Stomach (tissue), 9 donors: Measurements from ENCODE around the gene UBXN4. TPM values are rescaled to one million over a fixed set of nuclear protein-coding genes. Genes with fewer than 3 reads are reported as not detected.

Source experiments
- DNase-seq, 2 donors: peaks; one replicate each; pipeline versions ENCODE4 v3.0.0 to v3.0.0-alpha.2; 2013 to 2019
- H3K27ac ChIP-seq, 5 donors: fragments of 200-600 bp in 4 of 5; sonication (generic) in 4 of 5; one replicate each; pipeline ENCODE4 v1.5.1; 2013 to 2019; ENCODE audit warnings: mild to moderate bottlenecking in 1 of 5, moderate library complexity in 1 of 5
- H3K27me3 ChIP-seq, 3 donors: fragments of 200-600 bp; sonication (generic); one replicate each; pipeline ENCODE4 v1.5.1; 2017 to 2019; ENCODE audit warnings: mixed run types in 1 of 3
- H3K36me3 ChIP-seq, 4 donors: fragments of 200-600 bp; sonication (generic); 1 replicate in 3 of 4; 2 replicates in 1 of 4; pipeline ENCODE4 v1.5.1; 2016 to 2019
- H3K4me1 ChIP-seq, 4 donors: fragments of 200-600 bp; sonication (generic); one replicate each; pipeline ENCODE4 v1.5.1; 2016 to 2019
- H3K4me3 ChIP-seq, 4 donors: fragments of 200-600 bp; sonication (generic) in 3 of 4; one replicate each; pipeline ENCODE4 v1.5.1; 2016 to 2019; ENCODE audit warnings: mild to moderate bottlenecking in 1 of 4
- H3K9me3 ChIP-seq, 4 donors: fragments of 200-600 bp; sonication (generic); one replicate each; pipeline ENCODE4 v1.5.1; 2016 to 2019
- CTCF ChIP-seq, 7 experiments: fragments of 450-650 bp in 4 of 7; fragments of 200-600 bp in 3 of 7; sonication (generic) in 3 of 7; IDR thresholded peaks; one replicate each; pipeline ENCODE4 v1.5.1; 2016 to 2019; ENCODE audit warnings: antibody characterized with exemption in 7 of 7, control low read depth in 2 of 7, mild to moderate bottlenecking in 1 of 7
- EP300 ChIP-seq: sonication (generic); formaldehyde crosslinking; IDR thresholded peaks from one replicate; pipeline ENCODE4 v1.6.1; 2017; ENCODE audit warnings: antibody characterized with exemption
- POLR2A ChIP-seq, 4 donors: fragments of 450-650 bp; IDR thresholded peaks; one replicate each; pipeline ENCODE4 v1.6.1; 2016; ENCODE audit warnings: antibody characterized with exemption in 4 of 4, control low read depth in 2 of 4, mild to moderate bottlenecking in 1 of 4, moderate library complexity in 1 of 4
- POLR2AphosphoS5 ChIP-seq, 3 donors: sonication (generic); formaldehyde crosslinking; IDR thresholded peaks; one replicate each; pipeline ENCODE4 v1.6.1; 2016; ENCODE audit warnings: antibody characterized with exemption in 3 of 3
- WGBS, 5 donors: extraction: QIAGEN DNeasy Blood & Tissue Kit in 3 of 5; methylation state at CpG; one replicate each; pipeline versions ENCODE4 v1.1.5 to v1.1.7; 2013 to 2018; 5-methylcytosine and 5-hydroxymethylcytosine counted together
- intact Hi-C: fragments of 100-400 bp; cut with DNase I; formaldehyde crosslinking; loops from one replicate; pipeline ENCODE4 v1.15.1; 2023; ENCODE audit warnings: low total_unique reads
- polyA plus RNA-seq, 3 donors: library from polyadenylated mRNA; stranded (reverse); fragments of 200-250 nt; gene quantifications; one replicate each; pipeline ENCODE4 v1.2.3, GENCODE V29; 2013
- small RNA-seq, 4 donors: library from RNA; depleted of rRNA; stranded (forward); fragments of <200 nt; gene quantifications; one replicate each; pipeline ENCODE3, GENCODE V24; 2016
- total RNA-seq, 5 donors: library from RNA; depleted of rRNA; stranded (reverse); fragments of >200 nt; gene quantifications; one replicate each; pipeline versions ENCODE4 v1.1.0 to v1.2.3, GENCODE V29; 2014 to 2016
- donor health status: healthy with polysubstance abuse.
- donor health status: Bipolar disorder and iron deficiency.
- donor health status: healthy.

Gene UBXN4
- total and polyA plus RNA-seq, 8 donors: 18.8 to 296 (median 50.9) TPM

- no peak overlapping the region for H3K4me3 ChIP-seq
- no peaks in the 10 kb centered on the region for H3K36me3 ChIP-seq
- peaks cover 0 to 5% (median 0%) of the 10 kb centered on the region in 4 donors for H3K4me1 ChIP-seq
- TF ChIP-seq EP300 (no peak), POLR2A (IDR thresholded peaks at IDR 0.05) (no peak), POLR2AphosphoS5 (IDR thresholded peaks at IDR 0.05) (no peak), CTCF (IDR thresholded peaks at IDR 0.05) (no peak)
- H3K27ac ChIP-seq: no peak overlapping the region
- H3K27me3 ChIP-seq: no peaks in the 10 kb centered on the region
- no peak for DNase-seq
- H3K9me3 ChIP-seq: no peaks in the 10 kb centered on the region
- 82 to 94% (median 85%) methylated on average over 13 of the region's 13 CpGs for WGBS, 5 donors
- intact Hi-C loops: no loop called here
Measured at GRCh38 chr2:135829378-135830135, 87.9 kb downstream of the UBXN4 start.

DNA sequence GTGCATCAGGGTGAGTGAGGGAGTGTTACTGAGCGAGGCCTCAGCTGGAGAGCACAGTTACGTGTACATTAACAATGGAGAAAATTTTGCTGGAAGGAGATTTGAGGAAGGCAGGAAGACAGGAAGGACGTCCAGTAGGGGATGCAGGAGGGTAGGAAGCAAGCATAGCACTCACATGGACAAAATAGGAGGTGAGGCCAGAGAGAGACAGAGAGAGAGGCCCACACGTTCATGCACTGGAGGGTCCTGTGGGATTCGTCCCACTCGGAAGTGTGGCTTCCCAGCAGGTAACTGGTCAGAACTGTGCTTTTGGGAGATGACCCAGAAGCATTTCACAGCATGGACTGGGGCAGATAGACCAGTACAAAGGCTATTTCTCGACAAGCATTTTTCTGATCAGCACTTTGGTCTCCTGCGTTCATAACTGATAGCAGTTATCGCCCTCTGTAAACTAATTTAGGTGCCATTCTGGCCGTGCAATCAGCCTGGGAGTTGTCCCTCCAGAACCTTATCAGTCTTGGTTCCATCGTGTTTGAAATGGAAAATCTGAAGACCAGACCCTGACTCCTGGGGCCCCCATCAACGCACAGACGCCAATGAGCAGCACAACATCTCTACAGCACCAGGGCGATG lies 89.6 kb downstream of the UBXN4 start:
- H3K36me3 ChIP-seq: no peaks in the 10 kb centered on the region
- intact Hi-C loops: no loop called here
- no peak overlapping the region for H3K27ac ChIP-seq
- no peaks in the 10 kb centered on the region for H3K27me3 ChIP-seq
- TF ChIP-seq CTCF (IDR thresholded peaks at IDR 0.05): no peak
- TF ChIP-seq POLR2AphosphoS5 (IDR thresholded peaks at IDR 0.05): no peak
- TF ChIP-seq EP300: no peak
- TF ChIP-seq POLR2A (IDR thresholded peaks at IDR 0.05): no peak
- peaks cover 0 to 5% (median 0%) of the 10 kb centered on the region in 4 donors for H3K4me1 ChIP-seq
- WGBS, 5 donors: 39 to 62% (median 58%) methylated on average over 14 of the region's 14 CpGs
- no peak overlapping the region for H3K4me3 ChIP-seq
- peak in 1 of 2 donors; percentile 16 for DNase-seq
- H3K9me3 ChIP-seq: no peaks in the 10 kb centered on the region

DNA sequence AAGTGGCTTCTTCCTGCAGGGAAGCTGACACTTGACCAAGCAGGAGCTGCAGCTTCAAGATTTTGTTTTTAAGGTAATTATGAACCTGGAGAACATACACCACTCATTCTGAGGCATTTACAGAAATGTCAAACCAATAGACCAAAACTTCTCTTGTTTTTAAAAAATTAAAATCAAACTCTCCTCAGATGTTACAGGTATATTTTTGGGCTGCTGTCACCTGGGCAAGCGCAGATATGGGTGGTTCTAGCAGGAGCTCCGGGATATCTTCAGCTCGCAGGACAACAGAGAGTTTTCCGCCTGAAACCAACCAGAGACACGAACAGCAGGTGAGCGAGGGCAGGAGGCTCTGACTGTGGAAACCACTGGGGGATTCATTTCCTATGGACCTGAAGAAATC lies 91.2 kb downstream of the UBXN4 start:
- Histone ChIP-seq H3K36me3 (no peaks in the 10 kb centered on the region), H3K4me1 (peaks cover 0 to 5% (median 0%) of the 10 kb centered on the region in 4 donors), H3K27ac (no peak overlapping the region), H3K4me3 (no peak overlapping the region), H3K9me3 (no peaks in the 10 kb centered on the region), H3K27me3 (no peaks in the 10 kb centered on the region)
- WGBS, 5 donors: 85 to 93% (median 90%) methylated on average over 6 of the region's 6 CpGs
- no peak for DNase-seq
- intact Hi-C loops: no loop called here
- no peak for TF ChIP-seq CTCF (IDR thresholded peaks at IDR 0.05)
- no peak for TF ChIP-seq POLR2A (IDR thresholded peaks at IDR 0.05)
- no peak for TF ChIP-seq EP300
- TF ChIP-seq POLR2AphosphoS5 (IDR thresholded peaks at IDR 0.05): no peak

Small RNA genes within 50 kb of the gene (small RNA-seq; reads per million reads assigned to genes)
- gene RF00019: 0 reads per million in 4 donors

Other genes with a start within 250 kb of the UBXN4 start
- 10 to 100 TPM in 1 of 5 donors, 1 to 10 TPM in 3, under 1 TPM in 1; 0.87 to 16.3 (median 5.5) TPM for gene ZRANB3, start 210.6 kb upstream of the UBXN4 start, total RNA-seq
- gene ZRANB3, start 210.6 kb upstream of the UBXN4 start, polyA plus RNA-seq: 1 to 10 TPM in 2 of 3 donors, under 1 TPM in 1; 1.00 to 1.7 (median 1.2) TPM
- 10 to 100 TPM; 12.1 to 34.3 (median 18.1) TPM for gene R3HDM1, start 210.4 kb upstream of the UBXN4 start, total RNA-seq
- 1 to 10 TPM; 5.7 to 7.0 (median 6.7) TPM for gene R3HDM1, start 210.4 kb upstream of the UBXN4 start, polyA plus RNA-seq
- gene LCT, start 95.3 kb downstream of the UBXN4 start, total RNA-seq: 10 to 100 TPM in 1 of 5 donors, under 1 TPM in 1, not detected in 3; 0.58 to 12.3 TPM
- not detected for gene LCT, start 95.3 kb downstream of the UBXN4 start, polyA plus RNA-seq
- gene MCM6, start 134.6 kb downstream of the UBXN4 start, total RNA-seq: 10 to 100 TPM in 3 of 5 donors, 1 to 10 TPM in 2; 1.8 to 41.1 (median 14.6) TPM
- gene MCM6, start 134.6 kb downstream of the UBXN4 start, polyA plus RNA-seq: 1 to 10 TPM; 6.0 to 9.9 (median 7.2) TPM
- gene DARS1, start 243.8 kb downstream of the UBXN4 start, total RNA-seq: 100 to 1,000 TPM in 3 of 5 donors, 10 to 100 TPM in 2; 39.1 to 244 (median 106) TPM
- gene DARS1, start 243.8 kb downstream of the UBXN4 start, polyA plus RNA-seq: 10 to 100 TPM; 48.1 to 63.2 (median 60.9) TPM